SK-N-SH (cell line): ENCODE data around the gene TCP11L1. TPM values are rescaled to one million over a fixed set of nuclear protein-coding genes. Genes with fewer than 3 reads are reported as not detected.

Experiments
- CTCF ChIA-PET: fragments of 300-600, 350-600 bp; formaldehyde crosslinking; extraction: SDS; loops from one replicate; lab custom pipeline; 2021; lab: Yijun Ruan, JAX
- POLR2A ChIA-PET: fragments of 350-600 bp; sonication (Branson Sonifier 250); formaldehyde crosslinking; extraction: SDS; loops from one replicate; lab custom pipeline; 2020; ENCODE audit warnings: antibody characterized with exemption, inconsistent platforms; lab: Yijun Ruan, JAX
- DNase-seq: peaks from one replicate; pipeline ENCODE4 v3.0.0; 2012
- H2AFZ ChIP-seq: fragments of 200-600 bp; sonication (generic); 2 replicates; pipeline ENCODE4 v1.8.1; 2016; ENCODE audit warnings: antibody characterized with exemption, mild to moderate bottlenecking, low read depth
- H3F3A ChIP-seq: fragments of 200-600 bp; sonication (generic); replicated peaks from 2 replicates; pipeline ENCODE3; 2016; ENCODE audit warnings: antibody characterized with exemption, mild to moderate bottlenecking; ENCODE audit not compliant: insufficient read depth
- H3K27ac ChIP-seq, 2 experiments: fragments of 200-500 bp in 1 of 2; fragments of 200-600 bp in 1 of 2; sonication (Bioruptor generic) in 1 of 2; sonication (generic), shearing (Covaris generic) in 1 of 2; 2 replicates each; pipeline versions ENCODE4 v1.5.1 to v1.6.1; 2014 to 2016; ENCODE audit warnings: low read depth in 2 of 2, inconsistent platforms in 1 of 2, low read length in 1 of 2, mild to moderate bottlenecking in 1 of 2, mixed read lengths in 1 of 2
- H3K27me3 ChIP-seq: fragments of 200-600 bp; sonication (generic), shearing (Covaris generic); 2 replicates; pipeline ENCODE4 v1.6.1; 2016; ENCODE audit warnings: mixed run types; ENCODE audit not compliant: insufficient read depth
- H3K36me3 ChIP-seq, 2 experiments: fragments of 200-500 bp in 1 of 2; fragments of 200-600 bp in 1 of 2; sonication (Bioruptor generic) in 1 of 2; sonication (generic) in 1 of 2; replicated peaks in 1 of 2; 2 replicates each; pipeline versions ENCODE3 to v1.5.1; 2014 to 2016; ENCODE audit warnings: low read length in 1 of 2, mild to moderate bottlenecking in 1 of 2; ENCODE audit not compliant: insufficient read depth in 2 of 2, control insufficient read depth in 1 of 2
- H3K4me1 ChIP-seq, 2 experiments: fragments of 200-500 bp in 1 of 2; fragments of 200-600 bp in 1 of 2; sonication (Bioruptor generic) in 1 of 2; sonication (generic), shearing (Covaris generic) in 1 of 2; 2 replicates each; pipeline versions ENCODE4 v1.5.1 to v1.6.1; 2014 to 2016; ENCODE audit warnings: low read depth in 1 of 2, low read length in 1 of 2, mixed run types in 1 of 2; ENCODE audit not compliant: insufficient read depth in 2 of 2, control insufficient read depth in 1 of 2
- H3K4me2 ChIP-seq: fragments of 200-600 bp; sonication (generic), shearing (Covaris generic); 2 replicates; pipeline ENCODE4 v1.6.1; 2017; ENCODE audit warnings: mixed run types
- H3K4me3 ChIP-seq, 2 experiments: fragments of 200-500 bp in 1 of 2; fragments of 200-600 bp in 1 of 2; sonication (Bioruptor generic) in 1 of 2; sonication (generic), shearing (Covaris generic) in 1 of 2; 2 replicates each; pipeline versions ENCODE4 v1.5.1 to v1.8.1; 2014 to 2016; ENCODE audit warnings: low read depth in 2 of 2, inconsistent platforms in 1 of 2, low read length in 1 of 2, mild to moderate bottlenecking in 1 of 2, mixed read lengths in 1 of 2, moderate library complexity in 1 of 2
- H3K79me2 ChIP-seq: fragments of 200-600 bp; sonication (generic); 2 replicates; pipeline ENCODE4 v1.8.1; 2017; ENCODE audit warnings: mild to moderate bottlenecking; ENCODE audit not compliant: insufficient read depth
- H3K9ac ChIP-seq: fragments of 200-600 bp; sonication (generic); 2 replicates; pipeline ENCODE4 v1.6.1; 2017; ENCODE audit warnings: mixed run types
- H3K9me2 ChIP-seq: fragments of 200-600 bp; sonication (generic); 2 replicates; pipeline ENCODE4 v1.6.1; 2017; ENCODE audit warnings: mixed run types
- H3K9me3 ChIP-seq: fragments of 200-600 bp; sonication (generic); 2 replicates; pipeline ENCODE4 v1.6.1; 2017; ENCODE audit warnings: mixed run types, mild to moderate bottlenecking, moderate library complexity
- H4K20me1 ChIP-seq: fragments of 200-600 bp; sonication (generic); 2 replicates; pipeline ENCODE4 v1.6.1; 2017; ENCODE audit warnings: mild to moderate bottlenecking, mixed run types; ENCODE audit not compliant: insufficient read depth
- CHD2 ChIP-seq: fragments of 150-350 bp; IDR thresholded peaks from 2 replicates; pipeline ENCODE4 v1.6.1; 2018; ENCODE audit warnings: low read length; ENCODE audit not compliant: partially characterized antibody
- EP300 ChIP-seq, 2 experiments: IDR thresholded peaks; 2 replicates each; pipeline versions ENCODE4 v1.4.0 to v1.6.1; 2012; ENCODE audit warnings: borderline replicate concordance in 1 of 2, low read depth in 1 of 2, low read length in 1 of 2
- EZH2phosphoT487 ChIP-seq: fragments of 200-600 bp; sonication (generic); IDR thresholded peaks from 2 replicates; pipeline ENCODE4 v1.6.1; 2017; ENCODE audit warnings: low read depth, mixed run types, mild to moderate bottlenecking, antibody characterized with exemption, moderate library complexity, borderline replicate concordance
- FOSL2 ChIP-seq: IDR thresholded peaks from 2 replicates; pipeline ENCODE4 v1.4.0; 2012; ENCODE audit warnings: low read depth, mild to moderate bottlenecking, moderate library complexity, borderline replicate concordance
- JUND ChIP-seq: IDR thresholded peaks from 2 replicates; pipeline ENCODE4 v1.4.0; 2012
- MEF2A ChIP-seq: IDR thresholded peaks from 2 replicates; pipeline ENCODE4 v1.4.0; 2012; ENCODE audit warnings: low read depth, borderline replicate concordance
- MXI1 ChIP-seq: IDR thresholded peaks from 2 replicates; pipeline ENCODE4 v1.6.1; 2012; ENCODE audit warnings: mild to moderate bottlenecking, low read depth, low read length, improper control_type of control experiment
- NFIC ChIP-seq: IDR thresholded peaks from 2 replicates; pipeline ENCODE4 v1.4.0; 2012; ENCODE audit warnings: borderline replicate concordance
- POLR2AphosphoS5 ChIP-seq: IDR thresholded peaks from 2 replicates; pipeline ENCODE4 v1.6.1; 2012; ENCODE audit warnings: low read depth, low read length
- RCOR1 ChIP-seq: fragments of 150-350 bp; IDR thresholded peaks from 2 replicates; pipeline ENCODE4 v1.6.1; 2017; ENCODE audit warnings: antibody characterized with exemption, low read length
- RFX5 ChIP-seq: IDR thresholded peaks from 2 replicates; pipeline ENCODE4 v1.6.1; 2012; ENCODE audit warnings: mild to moderate bottlenecking, improper control_type of control experiment, low read length
- SMC3 ChIP-seq: IDR thresholded peaks from 2 replicates; pipeline ENCODE4 v1.6.1; 2012; ENCODE audit warnings: low read depth, low read length, improper control_type of control experiment
- TAF1 ChIP-seq: IDR thresholded peaks from 2 replicates; pipeline ENCODE4 v1.6.1; 2012; ENCODE audit warnings: low read depth, mild to moderate bottlenecking, low read length, moderate library complexity, borderline replicate concordance
- TCF12 ChIP-seq: IDR thresholded peaks from 2 replicates; pipeline ENCODE4 v1.4.0; 2012
- TEAD4 ChIP-seq: IDR thresholded peaks from 2 replicates; pipeline ENCODE4 v1.4.0; 2012; ENCODE audit warnings: mild to moderate bottlenecking, borderline replicate concordance; ENCODE audit not compliant: insufficient read depth
- YY1 ChIP-seq: IDR thresholded peaks from 2 replicates; pipeline ENCODE4 v1.4.0; 2012; ENCODE audit warnings: low read depth, mild to moderate bottlenecking
- WGBS: methylation state at CpG from one replicate; pipeline ENCODE4 v1.1.6; 2017; ENCODE audit warnings: low lambda C conversion rate; 5-methylcytosine and 5-hydroxymethylcytosine counted together
- polyA plus RNA-seq, 3 experiments: library from polyadenylated mRNA; depleted of rRNA; stranded (reverse); fragments of >200 nt; gene quantifications; 2 replicates each; pipeline ENCODE4 v1.2.3, GENCODE V29; 2012
- TF ChIP-seq, protein P1 (sequence below): IDR thresholded peaks from 2 replicates; pipeline ENCODE4 v1.4.0; 2012; ENCODE audit warnings: low read depth
- TF ChIP-seq, protein P2 (sequence below): fragments of 150-350 bp; IDR thresholded peaks from 2 replicates; pipeline ENCODE4 v1.6.1; 2017; ENCODE audit warnings: antibody characterized with exemption, low read length, low read depth, borderline replicate concordance
- TF ChIP-seq, protein P3 (sequence below): IDR thresholded peaks from 2 replicates; pipeline ENCODE4; 2012

The TCP11L1 gene
- polyA plus RNA-seq, 1 of the 3 experiments (the other 2 are of a cell fraction): 12.7 TPM

DNA sequence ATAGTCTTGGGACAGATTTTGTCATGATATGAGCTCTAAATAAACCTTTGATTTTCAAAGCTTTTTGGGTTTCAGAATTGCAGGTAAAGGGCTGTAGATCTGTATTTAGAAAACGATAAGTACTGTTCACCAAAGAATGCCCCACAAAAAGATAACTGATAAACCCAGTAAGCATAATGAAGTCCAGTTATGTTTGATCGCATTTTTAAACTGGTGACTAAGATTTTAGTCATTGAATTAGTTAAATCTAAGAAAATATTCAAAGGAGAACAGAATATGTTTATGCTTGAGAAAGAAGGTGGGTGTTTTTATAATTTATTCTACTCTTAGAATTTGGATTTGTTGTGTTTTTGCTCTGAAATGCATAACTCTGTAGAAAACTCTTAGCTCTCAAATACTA lies 12.1 kb upstream of the TCP11L1 start:
- CTCF ChIA-PET: interaction anchor here (0.9 to 1.8 kb wide), 2 partner anchors 13 to 38 kb away, joined by 3 to 5 read pairs; no protein-coding TSS in a partner anchor
- peaks cover 2 to 28% of the 10 kb centered on the region in 2 experiments for H3K4me1 ChIP-seq
- POLR2A ChIA-PET: interaction anchor here (1.3 kb wide), 1 partner anchor 12 kb away, joined by 4 read pairs; the partner anchor contains the start of gene TCP11L1
- no peak overlapping the region for H2AFZ ChIP-seq
- no peak overlapping the region for H3K4me3 ChIP-seq
- peak overlapping the region; percentile 67; the same call in 1 of the 2 replicates for H3K4me2 ChIP-seq
- H3K27ac ChIP-seq: peak overlapping the region; percentile 65 to 79; a peak in 3 of 4 replicates
- peaks cover 32% of the 10 kb centered on the region for H3K79me2 ChIP-seq
- no peak for DNase-seq
- H3K9me3 ChIP-seq: no peaks in the 10 kb centered on the region
- H3F3A ChIP-seq: peaks cover 31% of the 10 kb centered on the region
- H3K27me3 ChIP-seq: no peaks in the 10 kb centered on the region
- H3K9me2 ChIP-seq: no peaks in the 10 kb centered on the region
- 19% methylated on average over 2 of the region's 2 CpGs for WGBS
- H4K20me1 ChIP-seq: no peaks in the 10 kb centered on the region
- H3K9ac ChIP-seq: no peak overlapping the region
- TF ChIP-seq CHD2 (no peak), TEAD4 (no peak), JUND (peak; percentile 43), MXI1 (no peak), TAF1 (no peak), RFX5 (no peak), EZH2phosphoT487 (no peak), RCOR1 (no peak), EP300 (IDR thresholded peaks at IDR 0.05; ENCODE audit: borderline replicate concordance in 1 of 2, low read depth in 1 of 2, low read length in 1 of 2) (peak in 1 of 2 experiments; percentile 30; a peak in 1 of 4 replicates), YY1 (no peak), POLR2AphosphoS5 (no peak), SMC3 (no peak), TCF12 (peak; percentile 64), MEF2A (no peak), FOSL2 (peak; percentile 51; the same call in 1 of the 2 replicates), NFIC (no peak)
- TF ChIP-seq, protein P1, sequence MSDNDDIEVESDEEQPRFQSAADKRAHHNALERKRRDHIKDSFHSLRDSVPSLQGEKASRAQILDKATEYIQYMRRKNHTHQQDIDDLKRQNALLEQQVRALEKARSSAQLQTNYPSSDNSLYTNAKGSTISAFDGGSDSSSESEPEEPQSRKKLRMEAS: no peak
- TF ChIP-seq, protein P2, sequence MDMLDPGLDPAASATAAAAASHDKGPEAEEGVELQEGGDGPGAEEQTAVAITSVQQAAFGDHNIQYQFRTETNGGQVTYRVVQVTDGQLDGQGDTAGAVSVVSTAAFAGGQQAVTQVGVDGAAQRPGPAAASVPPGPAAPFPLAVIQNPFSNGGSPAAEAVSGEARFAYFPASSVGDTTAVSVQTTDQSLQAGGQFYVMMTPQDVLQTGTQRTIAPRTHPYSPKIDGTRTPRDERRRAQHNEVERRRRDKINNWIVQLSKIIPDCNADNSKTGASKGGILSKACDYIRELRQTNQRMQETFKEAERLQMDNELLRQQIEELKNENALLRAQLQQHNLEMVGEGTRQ: no peak
- TF ChIP-seq, protein P3, sequence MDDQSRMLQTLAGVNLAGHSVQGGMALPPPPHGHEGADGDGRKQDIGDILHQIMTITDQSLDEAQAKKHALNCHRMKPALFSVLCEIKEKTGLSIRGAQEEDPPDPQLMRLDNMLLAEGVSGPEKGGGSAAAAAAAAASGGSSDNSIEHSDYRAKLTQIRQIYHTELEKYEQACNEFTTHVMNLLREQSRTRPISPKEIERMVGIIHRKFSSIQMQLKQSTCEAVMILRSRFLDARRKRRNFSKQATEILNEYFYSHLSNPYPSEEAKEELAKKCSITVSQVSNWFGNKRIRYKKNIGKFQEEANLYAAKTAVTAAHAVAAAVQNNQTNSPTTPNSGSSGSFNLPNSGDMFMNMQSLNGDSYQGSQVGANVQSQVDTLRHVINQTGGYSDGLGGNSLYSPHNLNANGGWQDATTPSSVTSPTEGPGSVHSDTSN: peak; percentile 6; the same call in 1 of the 2 replicates
- peaks cover 7 to 22% of the 10 kb centered on the region in 2 experiments for H3K36me3 ChIP-seq
